ENCODE measurements around the gene RAPGEF4. TPM values are rescaled to one million over a fixed set of nuclear protein-coding genes. Genes with fewer than 3 reads are reported as not detected.

Gene RAPGEF4
- total RNA-seq, 2 donors from 2014 or later = 10.9 to 12.9 TPM

DNA sequence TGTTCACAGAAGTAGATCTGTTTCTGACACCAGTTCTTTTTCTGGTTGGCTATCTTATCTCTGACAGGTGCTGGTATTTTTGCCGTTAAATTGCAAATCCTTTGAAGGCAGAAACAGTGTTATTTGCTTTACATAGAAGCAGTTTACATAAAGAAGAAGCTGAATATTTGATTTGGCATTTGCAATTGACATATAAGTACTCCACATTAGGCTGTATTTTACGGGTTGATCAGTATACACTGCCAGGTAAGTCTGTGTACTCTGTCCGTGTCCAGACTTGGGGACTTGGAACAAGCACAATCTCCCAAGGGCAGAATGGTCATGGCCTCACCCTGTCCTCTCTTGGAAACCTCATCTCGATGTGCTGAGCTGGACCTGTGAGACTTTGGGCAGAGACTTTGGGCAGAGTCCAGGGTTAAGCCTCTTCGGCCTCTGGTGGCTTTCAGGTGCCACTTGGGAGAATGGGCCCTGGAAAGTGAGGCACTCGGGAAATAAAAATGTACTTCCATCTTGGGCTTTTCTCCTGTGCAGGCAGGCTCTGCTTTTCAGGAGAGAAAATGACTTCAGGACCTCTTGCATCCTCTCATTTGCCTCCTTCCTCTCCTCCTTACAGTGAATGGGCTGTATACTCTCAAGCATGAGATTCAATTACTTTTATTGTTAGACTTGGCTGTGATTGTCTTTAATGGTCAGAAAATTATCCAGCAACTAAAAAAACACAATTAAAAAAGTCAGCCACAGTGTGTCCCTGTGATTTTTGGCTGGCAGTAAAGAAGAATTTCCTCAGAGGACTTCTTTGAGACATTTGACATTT, 108.5 kb downstream of the RAPGEF4 start:
- ATAC-seq (peak; percentile 19 to 38), DNase-seq (no peak)
- intact Hi-C loops (cut with DNase I) = no loop called here

DNA sequence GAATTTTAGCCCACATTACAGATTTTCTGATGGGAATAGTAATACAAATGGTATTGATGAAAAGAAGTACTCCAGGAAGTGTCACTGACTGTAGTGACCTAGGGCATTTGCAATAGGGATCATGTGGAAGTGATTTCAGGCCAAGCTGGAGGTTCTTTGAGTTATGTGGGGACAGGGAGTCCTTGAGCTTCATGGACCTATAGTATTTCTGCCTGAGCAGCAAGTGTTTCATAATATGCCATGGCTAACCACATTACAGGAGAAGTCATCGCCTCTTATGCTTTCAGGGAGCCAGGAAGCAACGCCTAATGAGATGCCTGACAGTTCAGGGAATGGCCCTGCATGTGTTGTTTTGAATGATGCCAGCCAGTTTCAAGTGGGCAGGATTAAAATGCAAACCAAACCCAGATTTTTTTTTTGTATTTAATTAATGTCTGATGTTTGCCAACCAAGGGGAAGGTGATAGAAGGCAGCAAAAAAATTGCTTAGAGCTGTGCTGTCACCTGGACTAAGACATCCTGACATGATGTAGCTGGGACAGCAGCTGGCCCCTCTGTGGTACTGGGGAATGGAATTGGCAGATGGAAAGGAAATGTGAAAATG, 109.5 kb downstream of the RAPGEF4 start:
- no peak for DNase-seq
- ATAC-seq = no peak
- intact Hi-C loops (cut with DNase I) = no loop called here

DNA sequence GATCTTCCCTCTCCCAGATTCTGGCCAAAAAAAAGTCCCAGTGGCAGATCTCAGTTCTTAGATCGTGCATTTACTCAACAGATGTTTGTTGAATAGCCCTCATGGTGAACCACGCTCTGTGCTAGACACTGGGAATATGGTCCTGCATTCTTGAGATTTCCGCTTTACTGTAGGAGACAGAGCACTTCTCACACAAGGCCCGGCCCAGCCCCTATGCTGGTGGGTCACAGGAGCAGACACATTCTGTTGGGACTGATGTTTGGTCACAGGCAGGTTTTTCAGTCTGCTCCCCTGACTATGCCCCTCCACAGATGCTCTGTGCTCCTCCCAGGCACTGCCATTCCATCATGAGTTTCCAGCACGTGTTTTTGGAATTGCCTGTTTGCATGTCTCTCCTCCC, 110.9 kb downstream of the RAPGEF4 start:
- ATAC-seq = no peak
- intact Hi-C loops (cut with DNase I) = no loop called here
- DNase-seq = no peak

GRCh38 chr2:172847188-172847587, 111.5 kb downstream of the RAPGEF4 start:
- DNase-seq (no peak), ATAC-seq (peak in 1 of 2 donors; percentile 48)
- intact Hi-C loops (cut with DNase I) = no loop called here

DNA sequence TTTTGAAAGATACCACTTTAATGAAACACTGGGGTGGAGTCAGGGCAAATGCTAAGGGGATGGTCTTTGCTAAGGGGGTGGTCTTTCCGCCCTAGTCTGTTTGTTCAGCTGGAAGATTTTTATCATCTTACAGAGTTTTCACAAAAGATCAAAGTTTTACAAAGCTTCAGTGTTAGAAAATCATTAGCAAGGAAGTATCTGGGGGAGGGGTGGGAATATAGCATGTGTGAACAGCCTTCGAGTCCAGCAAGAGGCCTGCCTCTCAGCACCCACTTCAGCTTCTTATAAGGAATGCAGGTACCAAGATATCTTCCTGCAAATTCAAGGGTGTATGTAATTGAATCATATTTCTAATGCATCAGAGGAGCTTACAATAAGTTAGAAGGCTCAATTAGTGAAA, 112.9 kb downstream of the RAPGEF4 start:
- intact Hi-C loops (cut with DNase I) = no loop called here
- ATAC-seq (no peak), DNase-seq (no peak)

- intact Hi-C loops (cut with DNase I) = no loop called here
- ATAC-seq = no peak
These were observed 114.0 kb downstream of the RAPGEF4 start for GRCh38 chr2:172849519-172850217.

DNA sequence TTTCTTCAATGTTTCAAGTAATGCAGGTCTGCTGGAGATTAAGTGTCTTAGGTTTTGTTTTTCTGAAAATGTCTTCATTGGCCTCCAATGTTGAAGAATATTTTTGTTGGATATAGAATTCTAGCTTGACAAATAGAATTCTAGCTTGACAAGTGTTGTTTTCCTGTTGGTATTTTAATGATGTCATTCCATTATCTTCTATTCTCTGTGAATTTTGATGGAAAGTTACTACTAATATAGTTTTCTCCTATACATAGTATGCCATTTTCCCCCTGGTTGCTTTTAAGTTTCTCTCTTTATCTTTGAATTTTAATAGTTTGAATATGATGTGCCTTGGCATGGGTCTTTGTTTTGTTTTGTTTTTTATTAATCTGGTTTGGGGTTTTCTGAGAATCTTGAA, 119.9 kb downstream of the RAPGEF4 start:
- intact Hi-C loops (cut with DNase I) = no loop called here
- no peak for DNase-seq
- no peak for ATAC-seq

More at GRCh38 chr2:172849519-172850217, 114.0 kb downstream of the RAPGEF4 start:
- DNase-seq = no peak

- intact Hi-C loops (cut with DNase I) = no loop called here
- DNase-seq (no peak), ATAC-seq (no peak)
These were observed 121.0 kb downstream of the RAPGEF4 start for GRCh38 chr2:172856606-172857005.

DNA sequence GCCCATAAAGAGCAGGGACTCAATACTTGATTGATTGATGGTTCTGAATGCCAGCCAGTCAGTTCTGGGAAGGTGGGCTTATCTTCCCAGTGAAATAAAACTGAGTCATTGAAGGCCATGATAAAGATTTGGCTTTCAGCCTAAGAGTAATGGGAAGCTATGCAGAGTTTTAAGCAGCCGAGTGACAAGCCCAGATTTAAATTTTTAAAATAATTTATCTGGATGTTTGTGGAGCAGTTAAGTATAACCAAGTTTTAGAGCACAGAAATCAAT, 122.8 kb downstream of the RAPGEF4 start:
- DNase-seq (no peak), ATAC-seq (peak in 1 of 2 donors; percentile 57)
- intact Hi-C loops (cut with DNase I) = no loop called here

DNA sequence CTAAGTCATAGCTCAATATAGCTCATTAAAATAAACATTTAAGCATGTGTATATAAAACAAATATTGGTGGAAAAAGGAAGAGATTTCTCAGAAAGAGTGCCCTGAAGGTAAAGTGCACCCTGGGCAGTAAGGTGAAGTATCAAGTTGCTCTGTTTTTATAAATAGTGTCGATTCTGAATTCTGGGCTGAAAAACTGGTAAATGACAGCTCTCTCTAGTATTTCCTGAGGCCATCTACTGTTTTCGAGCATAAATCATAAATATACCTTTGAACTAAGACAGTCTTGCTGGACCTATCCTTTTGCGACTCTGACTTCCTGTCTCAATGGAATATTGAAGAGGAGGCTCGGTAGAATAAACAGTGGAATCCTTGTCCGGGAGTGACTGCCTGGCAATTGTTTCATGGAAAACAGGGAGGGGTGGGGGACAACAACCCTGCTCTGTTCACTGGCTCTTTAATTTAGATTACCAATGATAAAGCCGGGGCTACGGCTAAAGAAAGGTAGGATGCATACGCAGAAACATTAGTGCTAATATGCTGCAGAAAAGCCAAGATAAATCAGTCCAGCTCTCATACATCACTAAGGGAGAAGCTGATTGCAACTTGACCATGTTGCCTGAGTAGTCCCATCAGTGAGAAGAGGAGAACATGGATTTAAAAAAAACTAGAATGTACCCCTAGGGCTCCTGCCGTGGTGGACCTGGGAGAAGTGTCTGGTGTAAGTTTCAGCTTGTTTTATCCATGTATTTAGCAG, 124.1 kb downstream of the RAPGEF4 start:
- DNase-seq (no peak), ATAC-seq (peak in 1 of 2 donors; percentile 24)
- intact Hi-C loops (cut with DNase I) = loop anchor here in 1 of 2 donors (5.0 kb wide), 1 partner anchor 73 kb away; no protein-coding TSS in a partner anchor

- ATAC-seq (no peak), DNase-seq (no peak)
- intact Hi-C loops (cut with DNase I) = loop anchor here in 1 of 2 donors (5.0 kb wide), 1 partner anchor 72 kb away; no protein-coding TSS in a partner anchor
These were observed 124.7 kb downstream of the RAPGEF4 start for GRCh38 chr2:172860336-172860707.

GRCh38 chr2:172861098-172861497, 125.5 kb downstream of the RAPGEF4 start:
- intact Hi-C loops (cut with DNase I) = loop anchor here in 1 of 2 donors (5.0 kb wide), 1 partner anchor 71 kb away; no protein-coding TSS in a partner anchor
- ATAC-seq (no peak), DNase-seq (no peak)

- no peak for ATAC-seq
- intact Hi-C loops (cut with DNase I) = loop anchor here in 1 of 2 donors (5.0 kb wide), 1 partner anchor 70 kb away; no protein-coding TSS in a partner anchor
- DNase-seq = no peak
These were observed 126.2 kb downstream of the RAPGEF4 start for GRCh38 chr2:172861656-172862476.

DNA sequence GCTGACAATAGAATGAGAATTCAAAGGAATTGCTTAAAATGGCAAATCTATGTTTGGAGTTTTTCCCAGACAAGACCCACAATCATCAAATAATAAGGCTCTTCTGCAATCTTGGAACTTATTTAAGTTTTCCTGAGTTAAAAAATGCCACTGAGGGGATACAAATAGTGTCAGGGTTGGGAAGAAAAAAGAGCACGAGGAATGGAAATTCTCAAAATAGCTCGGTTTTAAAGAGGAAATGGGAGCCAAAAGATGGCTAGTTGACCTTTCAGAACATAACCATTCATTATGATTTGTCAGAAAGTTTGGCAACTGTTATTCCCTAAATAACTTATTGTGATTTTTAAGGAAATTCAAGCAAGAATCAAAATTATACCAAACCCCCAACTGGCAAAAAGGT, 127.7 kb downstream of the RAPGEF4 start:
- no peak for DNase-seq
- no peak for ATAC-seq
- intact Hi-C loops (cut with DNase I) = loop anchor here in 1 of 2 donors (5.0 kb wide), 1 partner anchor 69 kb away; no protein-coding TSS in a partner anchor

GRCh38 chr2:172864182-172864581, 128.5 kb downstream of the RAPGEF4 start:
- DNase-seq (peak; percentile 46), ATAC-seq (peak; percentile 64 to 75)
- intact Hi-C loops (cut with DNase I) = loop anchor here (2.0 to 5.0 kb wide), 2 partner anchors 67 to 68 kb away; no protein-coding TSS in a partner anchor

GRCh38 chr2:172865422-172865821, 129.8 kb downstream of the RAPGEF4 start:
- intact Hi-C loops (cut with DNase I) = loop anchor here in 1 of 2 donors (2.0 kb wide), 1 partner anchor 65 kb away; no protein-coding TSS in a partner anchor
- DNase-seq = no peak
- ATAC-seq = no peak

- intact Hi-C loops (cut with DNase I) = no loop called here
- ATAC-seq (no peak), DNase-seq (no peak)
These were observed 134.2 kb downstream of the RAPGEF4 start for GRCh38 chr2:172869861-172870260.

DNA sequence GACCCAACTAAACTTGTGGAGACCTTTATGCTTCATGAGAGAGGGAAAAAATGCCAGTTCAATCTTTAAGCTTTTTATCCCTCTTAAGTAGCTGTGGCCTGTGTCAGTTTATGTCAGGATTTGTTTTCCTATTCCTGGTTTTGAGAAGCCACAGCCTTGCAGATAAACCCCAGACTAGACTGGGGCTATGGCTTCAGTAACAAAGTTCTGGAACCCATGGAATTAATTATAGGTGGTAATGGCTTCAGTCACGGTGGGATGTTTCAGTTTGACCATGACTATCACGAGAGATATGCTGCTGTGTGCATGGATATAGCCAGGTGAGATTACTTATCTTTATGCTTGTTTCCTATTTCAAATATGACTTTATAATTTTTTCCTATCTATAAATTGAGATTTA, 134.8 kb downstream of the RAPGEF4 start:
- ATAC-seq = no peak
- no peak for DNase-seq
- intact Hi-C loops (cut with DNase I) = no loop called here

Data from left cardiac atrium (tissue), 4 donors.